WTC11 (cell line): Measurements from ENCODE around the gene ZNF592.

Source experiments
- CREB1 ChIP-seq: sonication (generic); formaldehyde crosslinking; IDR thresholded peaks from 2 replicates; pipeline ENCODE4 v1.8.0; 2023; ENCODE audit warnings: mild to moderate bottlenecking, missing genetic modification reagents
- CTCF ChIP-seq: fragments of 200-600 bp; IDR thresholded peaks from 2 replicates; pipeline ENCODE4 v1.8.0; 2022; ENCODE audit warnings: antibody characterized with exemption
- JUN ChIP-seq: sonication (generic); formaldehyde crosslinking; IDR thresholded peaks from 2 replicates; pipeline ENCODE4 v1.8.0; 2023; ENCODE audit warnings: mild to moderate bottlenecking, missing genetic modification reagents
- USF2 ChIP-seq: sonication (generic); formaldehyde crosslinking; IDR thresholded peaks from 2 replicates; pipeline ENCODE4 v1.8.1; 2023; ENCODE audit warnings: mild to moderate bottlenecking, missing genetic modification reagents, moderate library complexity
- ZNF121 ChIP-seq: sonication (generic); formaldehyde crosslinking; IDR thresholded peaks from 2 replicates; pipeline ENCODE4 v1.8.0; 2023; ENCODE audit warnings: missing genetic modification reagents
- TF ChIP-seq, protein P1 (sequence below): sonication (generic); formaldehyde crosslinking; IDR thresholded peaks from 2 replicates; pipeline ENCODE4 v1.8.0; 2022; ENCODE audit warnings: mild to moderate bottlenecking, missing genetic modification reagents

- TF ChIP-seq CTCF (no peak), USF2 (CRISPR knock-in tag) (no peak), JUN (CRISPR knock-in tag) (no peak), CREB1 (no peak), ZNF121 (CRISPR knock-in tag) (0 out of 2 replicates have a peak, but pooled peaks have one; percentile 15)
- TF ChIP-seq, protein P1, sequence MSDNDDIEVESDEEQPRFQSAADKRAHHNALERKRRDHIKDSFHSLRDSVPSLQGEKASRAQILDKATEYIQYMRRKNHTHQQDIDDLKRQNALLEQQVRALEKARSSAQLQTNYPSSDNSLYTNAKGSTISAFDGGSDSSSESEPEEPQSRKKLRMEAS (CRISPR knock-in tag), result no peak
Measured at GRCh38 chr15:84772467-84772866, 24.1 kb downstream of the ZNF592 start.
